Uterus (tissue), 4 donors: ENCODE measurements around the gene UVRAG. TPM values are rescaled to one million over a fixed set of nuclear protein-coding genes. Genes with fewer than 3 reads are reported as not detected.

Experiments used
- DNase-seq, 2 donors: peaks; one replicate each; pipeline ENCODE4 v3.0.0-alpha.2; 2019 to 2020
- H3K27ac ChIP-seq, 2 donors: fragments of 200-600 bp; sonication (generic); 1 replicate in 1 of 2; 2 replicates in 1 of 2; pipeline ENCODE4 v1.5.1; 2016 to 2018
- H3K27me3 ChIP-seq, 2 donors: fragments of 200-600 bp; sonication (generic); one replicate each; pipeline ENCODE4 v1.5.1; 2018 to 2019; ENCODE audit warnings: control low read depth in 1 of 2
- H3K36me3 ChIP-seq, 2 donors: fragments of 200-600 bp; sonication (generic); one replicate each; pipeline ENCODE4 v1.5.1; 2019; ENCODE audit warnings: control low read depth in 1 of 2
- H3K4me1 ChIP-seq, 2 donors: fragments of 200-600 bp; sonication (generic); one replicate each; pipeline ENCODE4 v1.5.1; 2018 to 2019; ENCODE audit warnings: control low read depth in 1 of 2
- H3K4me3 ChIP-seq, 2 donors: fragments of 200-600 bp; sonication (generic); 1 replicate in 1 of 2; 2 replicates in 1 of 2; pipeline ENCODE4 v1.5.1; 2018 to 2019; ENCODE audit warnings: mild to moderate bottlenecking in 1 of 2
- H3K9me3 ChIP-seq, 2 donors: fragments of 200-600 bp; sonication (generic); one replicate each; pipeline ENCODE4 v1.5.1; 2019; ENCODE audit warnings: control low read depth in 1 of 2
- CTCF ChIP-seq, 4 experiments: fragments of 200-600 bp in 2 of 4; fragments of 450-650 bp in 2 of 4; sonication (generic) in 2 of 4; IDR thresholded peaks; one replicate each; pipeline ENCODE4 v1.5.1; 2016 to 2019; ENCODE audit warnings: antibody characterized with exemption in 4 of 4, mild to moderate bottlenecking in 2 of 4, moderate library complexity in 1 of 4
- POLR2A ChIP-seq, 2 donors: fragments of 450-650 bp; IDR thresholded peaks; one replicate each; pipeline ENCODE4 v1.6.1; 2016; ENCODE audit warnings: antibody characterized with exemption in 2 of 2, mild to moderate bottlenecking in 1 of 2, moderate library complexity in 1 of 2
- intact Hi-C: fragments of 100-400 bp; cut with DNase I; formaldehyde crosslinking; loops from one replicate; pipeline ENCODE4 v1.15.1; 2023; ENCODE audit warnings: low total_unique reads
- total RNA-seq, 4 donors: library from RNA; depleted of rRNA in 3 of 4; stranded (reverse); fragments of >200 nt in 3 of 4; gene quantifications; one replicate each; pipeline versions ENCODE4 v1.1.0 to v1.2.4, GENCODE V29; 2014 to 2023
- donor health status: DM: yes; HTN: yes; CAD: no.

The UVRAG gene
- total RNA-seq, 4 donors from 2014 or later: 14.9 to 42.9 (median 26.4) TPM

GRCh38 chr11:76152086-76152681 lies 337.2 kb downstream of the UVRAG start:
- TF ChIP-seq CTCF (IDR thresholded peaks at IDR 0.05) (peak; percentile 95 to 99 (median 96)), POLR2A (IDR thresholded peaks at IDR 0.05) (no peak)
- Histone ChIP-seq H3K36me3 (no peaks in the 10 kb centered on the region), H3K4me1 (peaks cover 0 to 7% of the 10 kb centered on the region in 2 donors), H3K9me3 (no peaks in the 10 kb centered on the region), H3K27ac (peak overlapping the region in 1 of 2 donors; percentile 47), H3K27me3 (no peaks in the 10 kb centered on the region), H3K4me3 (peak overlapping the region; percentile 19 to 41)
- intact Hi-C loops: loop anchor here (5.0 kb wide), 1 partner anchor 260 kb away; no protein-coding TSS in a partner anchor
- peak; percentile 87 to 88 for DNase-seq

- DNase-seq: no peak
- no peak overlapping the region for H3K27ac ChIP-seq
- intact Hi-C loops: loop anchor here (5.0 kb wide), 1 partner anchor 261 kb away; no protein-coding TSS in a partner anchor
- H3K9me3 ChIP-seq: no peaks in the 10 kb centered on the region
- TF ChIP-seq CTCF (IDR thresholded peaks at IDR 0.05): no peak
- TF ChIP-seq POLR2A (IDR thresholded peaks at IDR 0.05): no peak
- peaks cover 0 to 7% of the 10 kb centered on the region in 2 donors for H3K4me1 ChIP-seq
- H3K4me3 ChIP-seq: peak overlapping the region in 1 of 2 donors; percentile 41
- no peaks in the 10 kb centered on the region for H3K36me3 ChIP-seq
- H3K27me3 ChIP-seq: no peaks in the 10 kb centered on the region
Measured at GRCh38 chr11:76152741-76153570, 337.9 kb downstream of the UVRAG start.

- no peaks in the 10 kb centered on the region for H3K9me3 ChIP-seq
- no peak overlapping the region for H3K4me3 ChIP-seq
- no peak overlapping the region for H3K27ac ChIP-seq
- DNase-seq: no peak
- peaks cover 0 to 7% of the 10 kb centered on the region in 2 donors for H3K4me1 ChIP-seq
- no peaks in the 10 kb centered on the region for H3K36me3 ChIP-seq
- intact Hi-C loops: loop anchor here (5.0 kb wide), 1 partner anchor 261 kb away; no protein-coding TSS in a partner anchor
- TF ChIP-seq POLR2A (IDR thresholded peaks at IDR 0.05): no peak
- TF ChIP-seq CTCF (IDR thresholded peaks at IDR 0.05): no peak
- H3K27me3 ChIP-seq: no peaks in the 10 kb centered on the region
Measured at GRCh38 chr11:76153571-76153923, 338.5 kb downstream of the UVRAG start.

GRCh38 chr11:76155500-76156227 lies 340.7 kb downstream of the UVRAG start:
- intact Hi-C loops: no loop called here
- no peak overlapping the region for H3K4me3 ChIP-seq
- no peaks in the 10 kb centered on the region for H3K9me3 ChIP-seq
- no peak for TF ChIP-seq CTCF (IDR thresholded peaks at IDR 0.05)
- no peak for TF ChIP-seq POLR2A (IDR thresholded peaks at IDR 0.05)
- peaks cover 0 to 7% of the 10 kb centered on the region in 2 donors for H3K4me1 ChIP-seq
- H3K27me3 ChIP-seq: no peaks in the 10 kb centered on the region
- no peak overlapping the region for H3K27ac ChIP-seq
- no peak for DNase-seq
- H3K36me3 ChIP-seq: no peaks in the 10 kb centered on the region
